SU-DHL-6 (cell line): ENCODE data around the gene CACNA2D1.

Source experiments
- H2AFZ ChIP-seq: fragments of 200-600 bp; sonication (generic); 2 replicates; pipeline ENCODE4 v1.6.1; 2014; ENCODE audit warnings: low read depth, mild to moderate bottlenecking, moderate library complexity, mixed read lengths, antibody characterized with exemption, low read length; ENCODE audit not compliant: severe bottlenecking
- H3F3A ChIP-seq: fragments of 200-600 bp; shearing (Covaris generic); 2 replicates; pipeline ENCODE4 v1.6.0; 2016; ENCODE audit warnings: antibody characterized with exemption, mild to moderate bottlenecking; ENCODE audit not compliant: insufficient read depth
- H3K27ac ChIP-seq: fragments of 200-600 bp; sonication (generic); 2 replicates; pipeline ENCODE4 v1.5.1; 2016; ENCODE audit warnings: low read depth, mild to moderate bottlenecking, low read length, moderate library complexity, mixed read lengths
- H3K27me3 ChIP-seq: fragments of 200-600 bp; sonication (generic), shearing (Covaris generic); 2 replicates; pipeline ENCODE4 v1.6.0; 2014; ENCODE audit warnings: mild to moderate bottlenecking, low read length
- H3K36me3 ChIP-seq: fragments of 200-600 bp; sonication (generic); 2 replicates; pipeline ENCODE4 v1.6.1; 2014; ENCODE audit warnings: mild to moderate bottlenecking, low read length, mixed read lengths
- H3K4me2 ChIP-seq: fragments of 300-600, 200-600 bp; shearing (Covaris generic), sonication (generic); 2 replicates; pipeline ENCODE4 v1.6.0; 2014; ENCODE audit warnings: low read length, low read depth, mild to moderate bottlenecking; ENCODE audit not compliant: poor library complexity, severe bottlenecking
- H3K4me3 ChIP-seq: fragments of 200-600 bp; sonication (generic); 2 replicates; pipeline ENCODE4 v1.5.1; 2014; ENCODE audit warnings: antibody characterized with exemption, low read length, mild to moderate bottlenecking, mixed read lengths; ENCODE audit not compliant: insufficient read depth, poor library complexity, severe bottlenecking
- H3K79me2 ChIP-seq: fragments of 200-600 bp; sonication (generic); 2 replicates; pipeline ENCODE4 v1.6.1; 2014; ENCODE audit warnings: mild to moderate bottlenecking, low read length, moderate library complexity; ENCODE audit not compliant: insufficient read depth
- H3K9ac ChIP-seq: fragments of 200-600 bp; sonication (generic); 2 replicates; pipeline ENCODE4 v1.7.0; 2014; ENCODE audit warnings: mild to moderate bottlenecking, low read length
- H3K9me2 ChIP-seq: fragments of 200-600 bp; sonication (generic); replicated peaks from 2 replicates; pipeline ENCODE4 v1.6.1; 2014; ENCODE audit warnings: low read length; ENCODE audit not compliant: insufficient read depth
- H3K9me3 ChIP-seq: fragments of 200-600 bp; sonication (generic); 2 replicates; pipeline ENCODE4 v1.6.1; 2014; ENCODE audit warnings: low read length, mixed read lengths; ENCODE audit not compliant: insufficient read depth
- H4K20me1 ChIP-seq: fragments of 200-600 bp; sonication (generic); 2 replicates; pipeline ENCODE4 v1.6.1; 2014; ENCODE audit warnings: low read depth, mild to moderate bottlenecking, antibody characterized with exemption, low read length, moderate library complexity, mixed read lengths
- CTCF ChIP-seq: fragments of 200-600 bp; sonication (generic); IDR thresholded peaks from one replicate; pipeline ENCODE4 v1.5.1; 2017; ENCODE audit warnings: antibody characterized with exemption, mild to moderate bottlenecking, low read length, moderate library complexity; ENCODE audit not compliant: insufficient read depth, poor library complexity, severe bottlenecking
- EZH2phosphoT487 ChIP-seq: fragments of 200-600 bp; sonication (generic), shearing (Covaris generic); conservative IDR thresholded peaks from 2 replicates; pipeline ENCODE4 v1.6.1; 2018; ENCODE audit warnings: mild to moderate bottlenecking, antibody characterized with exemption, low read length, moderate library complexity, mixed read lengths

The CACNA2D1 gene

DNA sequence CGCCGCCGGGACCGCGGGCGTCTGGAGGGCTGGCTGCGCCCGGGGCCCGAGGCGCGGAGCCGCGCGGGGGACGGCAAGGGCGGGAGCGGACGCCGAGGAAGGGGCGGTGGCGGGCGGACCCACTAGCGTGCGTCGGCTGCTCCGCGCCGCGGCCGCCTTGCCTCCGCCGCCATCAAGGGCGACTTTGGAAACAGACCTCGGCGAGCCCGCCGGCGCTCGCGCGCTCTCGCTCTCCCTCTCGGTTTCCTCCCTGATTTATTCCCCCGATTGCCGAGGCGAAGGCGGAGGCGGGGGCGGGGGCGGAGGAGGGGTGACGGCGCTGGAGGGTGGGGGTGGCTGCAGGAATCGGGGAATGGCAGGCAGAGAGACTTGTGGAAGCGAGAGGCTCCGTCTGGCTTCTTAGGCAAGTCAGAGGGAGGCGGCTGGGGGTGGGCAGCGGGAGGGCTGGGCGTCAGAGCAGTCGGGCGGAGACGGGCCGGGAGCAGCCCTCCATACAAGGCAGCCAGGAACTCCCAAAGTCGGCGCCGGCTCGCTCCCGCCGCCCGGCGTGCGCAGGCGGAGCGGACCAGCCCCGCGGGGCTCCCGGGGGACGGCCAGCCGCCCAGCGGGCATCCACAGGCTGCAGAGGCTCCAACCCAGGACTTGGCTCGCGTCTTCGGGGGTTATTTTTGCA, at the start of gene CACNA2D1:
Gene CACNA2D1 (minus strand): TSS at position 231 of the 673 bp plus-strand sequence.
- Histone ChIP-seq H3K4me2 (no peak within 1 kb of the TSS), H4K20me1 (peaks cover 7% of the 10 kb centered on the region; the same call in 1 of the 2 replicates), H3K79me2 (no peaks in the 10 kb centered on the region), H3F3A (no peaks in the 10 kb centered on the region), H3K27me3 (0 out of 2 replicates have a peak, but pooled peaks cover 3% of the 10 kb centered on the region), H2AFZ (no peak within 1 kb of the TSS), H3K9me2 (no peaks in the 10 kb centered on the region), H3K36me3 (peaks cover 3% of the 10 kb centered on the region; the same call in 1 of the 2 replicates), H3K9ac (no peak within 1 kb of the TSS), H3K4me3 (no peak within 1 kb of the TSS), H3K27ac (no peak within 1 kb of the TSS), H3K9me3 (no peaks in the 10 kb centered on the region)
- TF ChIP-seq CTCF (no peak), EZH2phosphoT487 (no peak)

DNA sequence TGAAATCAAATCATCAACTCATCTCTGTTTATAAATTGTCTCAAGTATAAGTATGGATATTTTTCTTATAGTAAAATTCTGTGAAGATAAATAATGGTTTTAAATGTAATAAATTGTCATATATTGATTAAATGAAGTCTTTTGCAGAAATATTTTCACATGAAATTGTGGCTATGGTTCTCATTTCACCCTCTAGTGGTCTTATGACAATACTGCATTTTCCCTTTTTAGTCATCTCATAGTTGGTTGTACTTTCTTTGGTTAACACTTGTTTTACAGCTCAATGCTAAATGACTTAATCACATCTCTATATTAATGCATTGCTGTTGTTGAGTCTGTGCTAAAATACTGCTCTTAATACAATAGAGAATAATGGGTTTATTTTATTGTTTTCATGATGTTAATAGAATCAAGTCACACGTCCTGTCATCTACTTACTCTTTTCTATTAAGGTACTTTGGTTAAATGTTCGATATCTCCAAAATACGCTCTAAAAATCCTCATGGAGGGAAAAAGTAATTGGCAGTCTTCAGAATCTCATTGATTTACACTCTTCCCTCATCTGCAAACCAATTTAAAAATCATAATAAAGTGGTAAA, 38.0 kb upstream of the CACNA2D1 start:
- no peak overlapping the region for H3K27ac ChIP-seq
- H3K9me2 ChIP-seq = no peaks in the 10 kb centered on the region
- H3K79me2 ChIP-seq = no peaks in the 10 kb centered on the region
- no peak overlapping the region for H3K4me3 ChIP-seq
- 0 out of 2 replicates have a peak, but pooled peaks cover 4% of the 10 kb centered on the region for H3K27me3 ChIP-seq
- peak; percentile 53 for TF ChIP-seq CTCF
- no peak for TF ChIP-seq EZH2phosphoT487
- no peak overlapping the region for H3K9ac ChIP-seq
- no peak overlapping the region for H3K4me2 ChIP-seq
- H3K36me3 ChIP-seq = no peaks in the 10 kb centered on the region
- H4K20me1 ChIP-seq = no peaks in the 10 kb centered on the region
- H2AFZ ChIP-seq = no peak overlapping the region
- H3F3A ChIP-seq = no peaks in the 10 kb centered on the region
- no peaks in the 10 kb centered on the region for H3K9me3 ChIP-seq

- TF ChIP-seq CTCF (no peak), EZH2phosphoT487 (no peak)
- Histone ChIP-seq H3F3A (no peaks in the 10 kb centered on the region), H3K9ac (no peak overlapping the region)
Measured at GRCh38 chr7:82477733-82478515, 34.3 kb upstream of the CACNA2D1 start.

More at GRCh38 chr7:82477733-82478515, 34.3 kb upstream of the CACNA2D1 start:
- no peaks in the 10 kb centered on the region; the same call in 1 of the 2 replicates for H3K36me3 ChIP-seq
- no peaks in the 10 kb centered on the region for H3K9me3 ChIP-seq
- H3K27ac ChIP-seq = no peak overlapping the region
- 0 out of 2 replicates have a peak, but pooled peaks cover 4% of the 10 kb centered on the region for H3K27me3 ChIP-seq
- no peak overlapping the region for H3K4me3 ChIP-seq
- no peaks in the 10 kb centered on the region for H3K9me2 ChIP-seq
- no peak overlapping the region for H2AFZ ChIP-seq
- H3K79me2 ChIP-seq = no peaks in the 10 kb centered on the region
- no peaks in the 10 kb centered on the region for H4K20me1 ChIP-seq
- H3K4me2 ChIP-seq = no peak overlapping the region
